ENCODE measurements around the gene GABRB1.

The GABRB1 gene

DNA sequence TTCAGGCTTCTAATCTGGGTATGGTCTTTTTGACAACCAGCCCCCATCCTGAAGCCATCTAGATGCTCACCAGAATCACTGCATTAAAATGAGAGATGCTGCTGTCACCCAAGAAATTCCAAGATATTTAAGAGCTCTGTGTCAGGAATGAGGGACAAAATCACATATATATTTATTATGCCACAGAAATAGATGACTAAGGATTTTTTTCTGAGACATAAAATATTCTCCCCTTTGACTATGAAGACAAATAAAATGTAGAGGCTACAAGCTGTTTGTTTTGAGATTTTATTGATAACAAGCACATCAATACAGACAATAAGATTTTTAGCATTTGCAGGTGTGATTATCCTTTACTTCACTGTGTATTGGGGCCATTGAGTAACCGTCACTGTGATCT lies 354.8 kb downstream of the GABRB1 start:
- DNase-seq (ENCODE audit: low spot score), result no peak

DNA sequence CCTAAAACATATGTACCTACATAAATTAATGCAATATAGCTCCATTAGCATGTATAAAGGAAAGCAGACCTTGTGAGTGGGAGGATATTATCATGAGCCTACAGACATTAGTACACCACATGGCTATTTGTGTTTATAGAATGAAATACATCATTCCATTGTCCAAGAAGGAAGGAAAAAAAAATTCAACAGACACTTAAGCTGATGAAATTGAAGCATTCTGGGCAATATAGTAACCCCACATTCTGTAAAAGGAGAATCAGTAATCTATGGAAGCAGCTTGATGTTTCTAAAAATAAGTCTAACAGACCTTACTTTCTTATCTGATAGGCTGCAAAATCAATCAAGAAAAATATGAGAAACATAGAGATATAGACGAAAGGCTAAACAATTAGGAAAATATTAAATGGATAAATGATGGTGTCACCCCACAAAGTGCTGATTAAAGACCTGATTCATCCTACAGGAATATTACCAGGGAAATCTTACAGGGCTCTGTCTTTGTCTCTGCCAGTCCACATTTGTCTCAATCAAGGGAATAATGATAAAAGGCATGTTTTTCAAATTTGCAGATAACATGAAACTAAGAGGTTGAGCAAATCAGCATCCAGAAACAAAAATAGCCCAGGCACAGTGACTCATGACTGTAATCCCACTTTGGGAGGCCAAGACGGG lies 355.3 kb downstream of the GABRB1 start:
- no peak for DNase-seq (ENCODE audit: low spot score)

DNA sequence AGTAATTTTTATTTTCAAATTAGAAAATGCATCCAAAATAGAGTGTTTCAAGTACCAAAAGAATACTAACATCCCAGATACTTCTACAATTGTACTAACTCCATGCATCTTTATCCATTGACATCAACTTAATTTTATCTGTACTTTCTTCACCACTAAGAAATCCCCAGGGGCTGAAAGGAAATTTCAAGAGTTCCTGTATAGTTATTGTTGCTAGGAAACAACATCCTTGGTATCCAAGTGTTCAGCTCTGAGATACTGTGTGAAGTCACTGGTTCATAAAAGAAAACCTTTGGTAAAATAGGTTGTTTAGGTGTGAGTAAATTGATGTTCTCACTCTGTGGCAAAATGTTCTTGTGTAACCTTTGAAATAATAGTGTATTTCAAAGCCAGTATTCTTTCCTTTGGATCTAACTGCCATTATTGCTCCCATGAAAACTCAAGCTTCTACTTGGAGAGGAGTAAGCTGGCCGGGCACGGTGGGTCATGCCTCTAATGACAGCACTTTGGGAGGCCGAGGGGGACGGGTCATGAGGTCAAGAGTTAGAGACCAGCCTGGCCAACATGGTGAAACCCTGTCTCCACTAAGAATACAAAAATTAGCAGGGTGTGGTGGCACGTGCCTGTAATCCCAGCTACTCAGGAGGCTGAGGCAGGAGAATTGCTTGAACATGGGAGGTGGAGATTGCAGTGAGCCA lies 359.2 kb downstream of the GABRB1 start:
- DNase-seq (ENCODE audit: low spot score), result no peak

GRCh38 chr4:47391256-47391655 lies 359.9 kb downstream of the GABRB1 start:
- DNase-seq (ENCODE audit: low spot score), result no peak

- DNase-seq (ENCODE audit: low spot score), result no peak
Measured at GRCh38 chr4:47406408-47406807, 375.0 kb downstream of the GABRB1 start.

GRCh38 chr4:47410271-47410670 lies 378.9 kb downstream of the GABRB1 start:
- no peak for DNase-seq (ENCODE audit: low spot score)

GRCh38 chr4:47413521-47413920 lies 382.2 kb downstream of the GABRB1 start:
- DNase-seq (ENCODE audit: low spot score), result no peak

GRCh38 chr4:47415719-47416118 lies 384.4 kb downstream of the GABRB1 start:
- no peak for DNase-seq (ENCODE audit: low spot score)

- no peak for DNase-seq (ENCODE audit: low spot score)
Measured at GRCh38 chr4:47418147-47418546, 386.8 kb downstream of the GABRB1 start.

DNA sequence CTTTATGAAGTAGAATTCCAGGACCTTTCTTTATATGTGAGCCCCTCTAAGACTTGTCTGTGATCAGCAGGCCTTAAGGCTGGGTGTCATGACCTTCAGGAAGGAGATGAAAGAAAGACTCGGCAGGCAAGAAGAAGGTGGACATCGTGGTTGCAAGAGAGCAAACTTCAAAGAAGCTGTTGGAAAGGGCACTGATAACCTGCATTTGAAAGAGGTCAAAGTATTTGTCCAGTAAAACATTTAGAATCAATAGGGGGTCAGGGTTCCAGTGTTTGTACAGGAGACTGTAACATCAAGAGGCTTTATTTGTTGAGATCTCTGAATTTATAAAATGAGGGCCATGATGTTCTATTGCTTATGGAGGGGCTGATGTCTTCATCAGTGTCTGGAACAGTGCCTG lies 387.9 kb downstream of the GABRB1 start:
- DNase-seq (ENCODE audit: low spot score), result no peak

- no peak for DNase-seq (ENCODE audit: low spot score)
Measured at GRCh38 chr4:47425628-47426027, 394.3 kb downstream of the GABRB1 start.

GRCh38 chr4:47427935-47428334 lies 396.6 kb downstream of the GABRB1 start:
- no peak for DNase-seq (ENCODE audit: low spot score)

DNA sequence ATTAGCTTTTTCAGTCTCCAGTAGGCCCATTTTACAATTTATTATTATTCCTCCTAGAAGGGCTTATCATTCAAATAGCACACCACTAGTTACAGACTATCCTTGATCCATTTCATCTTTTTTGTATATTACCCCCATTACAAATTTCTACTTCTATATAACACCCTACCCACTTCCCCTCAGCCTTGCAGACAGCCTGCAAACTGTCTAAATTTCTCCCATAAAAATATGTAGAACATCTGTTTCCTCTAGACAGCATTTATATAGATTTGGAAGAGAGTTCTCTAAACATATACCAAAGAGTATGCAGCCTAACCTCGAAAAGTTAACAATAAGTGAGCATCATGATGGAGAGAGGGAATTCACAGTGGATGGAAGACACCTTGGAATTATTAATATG lies 401.4 kb downstream of the GABRB1 start:
- no peak for DNase-seq (ENCODE audit: low spot score)

- DNase-seq (ENCODE audit: low spot score), result no peak
Measured at GRCh38 chr4:47434931-47435330, 403.6 kb downstream of the GABRB1 start.

DNA sequence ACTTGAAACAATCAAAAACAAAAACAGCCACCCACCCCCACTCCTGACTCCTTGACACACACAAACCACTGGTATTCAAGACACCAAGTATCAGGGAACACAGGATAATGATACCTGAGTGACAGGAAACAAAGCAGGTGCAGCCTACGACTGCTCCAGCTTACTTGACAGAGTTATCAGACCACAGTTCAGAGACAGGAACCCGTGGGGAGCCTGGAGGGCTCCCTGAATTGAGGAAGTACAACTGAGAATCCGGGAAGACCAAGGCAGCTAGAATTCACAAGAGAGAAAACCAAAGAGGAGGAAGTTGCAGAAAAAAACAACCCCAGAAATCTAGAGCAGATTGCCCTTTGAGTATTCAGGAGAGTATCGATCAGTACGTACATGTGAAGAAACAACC lies 411.6 kb downstream of the GABRB1 start:
- no peak for DNase-seq (ENCODE audit: low spot score)

- DNase-seq (ENCODE audit: low spot score), result no peak
Measured at GRCh38 chr4:47444031-47444430, 412.7 kb downstream of the GABRB1 start.

- DNase-seq (ENCODE audit: low spot score), result no peak
Measured at GRCh38 chr4:47451657-47452056, 420.3 kb downstream of the GABRB1 start.

GRCh38 chr4:47462799-47463234 lies 431.4 kb downstream of the GABRB1 start:
- peak; percentile 63 for DNase-seq (ENCODE audit: low spot score)

DNA sequence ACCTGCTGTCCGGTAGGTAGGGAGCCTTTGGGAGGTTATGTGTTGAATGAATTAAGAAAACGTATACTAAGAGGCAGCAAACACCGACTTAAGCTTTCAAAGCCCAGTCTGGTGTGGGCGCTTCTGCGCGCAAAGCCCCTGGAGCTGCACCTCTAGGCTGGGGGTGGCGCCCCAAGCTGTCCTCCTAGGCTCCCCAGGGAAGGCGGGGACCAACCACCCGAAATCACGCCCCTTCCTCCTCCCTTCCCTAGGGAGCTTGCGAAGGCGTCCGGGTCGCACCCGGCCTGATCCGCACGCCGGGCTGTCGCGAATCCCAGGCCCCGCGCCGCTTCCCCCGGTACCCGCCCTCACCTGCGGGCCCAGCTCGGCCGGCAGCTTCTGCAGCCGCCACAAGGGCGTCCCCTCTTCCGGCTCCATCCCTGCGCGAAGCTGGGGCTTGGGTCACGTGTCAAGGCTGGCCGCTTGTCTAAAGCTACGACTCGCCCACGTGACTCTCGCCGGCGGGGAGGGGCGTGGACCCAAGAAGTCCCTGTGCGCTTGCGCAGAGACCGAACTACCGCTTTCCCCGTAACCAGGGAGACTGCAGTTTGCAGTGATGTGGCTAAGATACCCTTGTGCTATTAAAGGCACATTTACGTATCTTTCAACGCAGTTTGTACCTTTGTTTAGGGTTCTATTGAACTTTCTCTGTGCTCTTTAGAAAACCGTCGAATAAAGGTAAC lies 432.0 kb downstream of the GABRB1 start, which contains the start of gene COMMD8:
COMMD8 (minus strand) TSS at position 468 of the 722 bp plus-strand sequence; CDS start at position 417, 51 bp downstream.
- DNase-seq (ENCODE audit: low spot score), result peak; percentile 97

GRCh38 chr4:47465004-47465403 lies 433.6 kb downstream of the GABRB1 start:
- no peak for DNase-seq (ENCODE audit: low spot score)

- no peak for DNase-seq (ENCODE audit: low spot score)
Measured at GRCh38 chr4:47466056-47466785, 434.9 kb downstream of the GABRB1 start.

GRCh38 chr4:47468706-47469365 lies 437.5 kb downstream of the GABRB1 start:
- no peak for DNase-seq (ENCODE audit: low spot score)

All from cerebellar cortex (tissue), 1 donor.